ENCODE data around the gene AQR. TPM values are rescaled to one million over a fixed set of nuclear protein-coding genes. Genes with fewer than 3 reads are reported as not detected.

Gene AQR
- total RNA-seq, 1 experiment from 2014 or later = 41.4 TPM

GRCh38 chr15:34952481-34952880 lies 17.1 kb downstream of the AQR start:
- DNase-seq (ENCODE audit: low read depth, low spot score) (no peak), ATAC-seq (no peak)
- TF ChIP-seq, protein P1, sequence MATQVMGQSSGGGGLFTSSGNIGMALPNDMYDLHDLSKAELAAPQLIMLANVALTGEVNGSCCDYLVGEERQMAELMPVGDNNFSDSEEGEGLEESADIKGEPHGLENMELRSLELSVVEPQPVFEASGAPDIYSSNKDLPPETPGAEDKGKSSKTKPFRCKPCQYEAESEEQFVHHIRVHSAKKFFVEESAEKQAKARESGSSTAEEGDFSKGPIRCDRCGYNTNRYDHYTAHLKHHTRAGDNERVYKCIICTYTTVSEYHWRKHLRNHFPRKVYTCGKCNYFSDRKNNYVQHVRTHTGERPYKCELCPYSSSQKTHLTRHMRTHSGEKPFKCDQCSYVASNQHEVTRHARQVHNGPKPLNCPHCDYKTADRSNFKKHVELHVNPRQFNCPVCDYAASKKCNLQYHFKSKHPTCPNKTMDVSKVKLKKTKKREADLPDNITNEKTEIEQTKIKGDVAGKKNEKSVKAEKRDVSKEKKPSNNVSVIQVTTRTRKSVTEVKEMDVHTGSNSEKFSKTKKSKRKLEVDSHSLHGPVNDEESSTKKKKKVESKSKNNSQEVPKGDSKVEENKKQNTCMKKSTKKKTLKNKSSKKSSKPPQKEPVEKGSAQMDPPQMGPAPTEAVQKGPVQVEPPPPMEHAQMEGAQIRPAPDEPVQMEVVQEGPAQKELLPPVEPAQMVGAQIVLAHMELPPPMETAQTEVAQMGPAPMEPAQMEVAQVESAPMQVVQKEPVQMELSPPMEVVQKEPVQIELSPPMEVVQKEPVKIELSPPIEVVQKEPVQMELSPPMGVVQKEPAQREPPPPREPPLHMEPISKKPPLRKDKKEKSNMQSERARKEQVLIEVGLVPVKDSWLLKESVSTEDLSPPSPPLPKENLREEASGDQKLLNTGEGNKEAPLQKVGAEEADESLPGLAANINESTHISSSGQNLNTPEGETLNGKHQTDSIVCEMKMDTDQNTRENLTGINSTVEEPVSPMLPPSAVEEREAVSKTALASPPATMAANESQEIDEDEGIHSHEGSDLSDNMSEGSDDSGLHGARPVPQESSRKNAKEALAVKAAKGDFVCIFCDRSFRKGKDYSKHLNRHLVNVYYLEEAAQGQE (IDR thresholded peaks at IDR 0.05; ENCODE audit: insufficient read depth in 1 of 2, low read depth in 2 of 2, low read length in 1 of 2) = no peak
- TF ChIP-seq POLR2AphosphoS5 (IDR thresholded peaks at IDR 0.05; ENCODE audit: low read depth, low read length) = no peak
- no peak for TF ChIP-seq SIN3A (IDR thresholded peaks at IDR 0.05; ENCODE audit: borderline replicate concordance, insufficient read depth, low read depth, low read length)
- TF ChIP-seq TCF7L2 (IDR thresholded peaks at IDR 0.05; ENCODE audit: low read depth, low read length) = no peak
- no peak for TF ChIP-seq CTCF (IDR thresholded peaks at IDR 0.05)
- in situ Hi-C loops (cut with HindIII; ENCODE audit: low pct_unique_long_range_greater_than_20kb, low sequenced_read_pairs) (no loop called here), intact Hi-C loops (cut with micrococcal nuclease; ENCODE audit: unreplicated experiment) (no loop called here)
- no TSS peak for BruUV-seq (replicated peaks)
- ChIA-PET POLR2A (no interaction called here), CTCF (no interaction called here)
- H3K4me1 ChIP-seq (ENCODE audit: control insufficient read depth, insufficient read depth, low read length) = no peaks in the 10 kb centered on the region
- H3K4me3 ChIP-seq (ENCODE audit: low read depth in 2 of 2, low read length in 2 of 2) = no peak overlapping the region
- H3K9me3 ChIP-seq (ENCODE audit: control insufficient read depth, insufficient read depth, low read depth, low read length) = no peaks in the 10 kb centered on the region
- H3K27me3 ChIP-seq (ENCODE audit: control insufficient read depth, insufficient read depth, low read length) = no peaks in the 10 kb centered on the region
- H3K27ac ChIP-seq (ENCODE audit: low read length) = no peak overlapping the region
- H3K36me3 ChIP-seq (ENCODE audit: control insufficient read depth, insufficient read depth, low read length) = peaks cover 9% of the 10 kb centered on the region; the same call in 1 of the 2 replicates

- no TSS peak for BruUV-seq (replicated peaks)
- POLR2A ChIA-PET = no interaction called here
- DNase-seq (ENCODE audit: low read depth, low spot score) = no peak
Measured at GRCh38 chr15:34951993-34952392, 17.5 kb downstream of the AQR start.

More at GRCh38 chr15:34951993-34952392, 17.5 kb downstream of the AQR start:
- Histone ChIP-seq H3K36me3 (ENCODE audit: control insufficient read depth, insufficient read depth, low read length) (peaks cover 9% of the 10 kb centered on the region; the same call in 1 of the 2 replicates), H3K27me3 (ENCODE audit: control insufficient read depth, insufficient read depth, low read length) (no peaks in the 10 kb centered on the region), H3K4me1 (ENCODE audit: control insufficient read depth, insufficient read depth, low read length) (no peaks in the 10 kb centered on the region), H3K9me3 (ENCODE audit: control insufficient read depth, insufficient read depth, low read depth, low read length) (no peaks in the 10 kb centered on the region), H3K27ac (ENCODE audit: low read length) (no peak overlapping the region), H3K4me3 (ENCODE audit: low read depth in 2 of 2, low read length in 2 of 2) (no peak overlapping the region)
- intact Hi-C loops (cut with micrococcal nuclease; ENCODE audit: unreplicated experiment) = no loop called here
- ATAC-seq = no peak
- in situ Hi-C loops (cut with HindIII; ENCODE audit: low pct_unique_long_range_greater_than_20kb, low sequenced_read_pairs) = no loop called here
- TF ChIP-seq CTCF (IDR thresholded peaks at IDR 0.05) (no peak), POLR2AphosphoS5 (IDR thresholded peaks at IDR 0.05; ENCODE audit: low read depth, low read length) (no peak), TCF7L2 (IDR thresholded peaks at IDR 0.05; ENCODE audit: low read depth, low read length) (no peak), SIN3A (IDR thresholded peaks at IDR 0.05; ENCODE audit: borderline replicate concordance, insufficient read depth, low read depth, low read length) (no peak)
- TF ChIP-seq, protein P1 (IDR thresholded peaks at IDR 0.05; ENCODE audit: insufficient read depth in 1 of 2, low read depth in 2 of 2, low read length in 1 of 2) = no peak
- CTCF ChIA-PET = no interaction called here
